Activated T-cell treated with anti-CD3 and anti-CD28 coated beads for 48 hours (primary cell): Measurements from ENCODE around the gene FCER2.

ENCODE experiments used
- DNase-seq: peaks from one replicate; pipeline ENCODE4 v3.0.0-alpha.2; 2020; ENCODE audit warnings: low read depth

Gene FCER2

GRCh38 chr19:7732045-7732444, 30.1 kb upstream of the FCER2 start, which contains the start of gene CLEC4G:
Gene CLEC4G (minus strand): TSS chr19:7732110. CDS start chr19:7732102, 8 bp downstream.
- DNase-seq, result no peak

GRCh38 chr19:7731615-7732014, 29.7 kb upstream of the FCER2 start:
- DNase-seq, result no peak

- DNase-seq, result no peak
Observed at GRCh38 chr19:7731218-7731595, 29.3 kb upstream of the FCER2 start.

GRCh38 chr19:7730286-7731217, 28.6 kb upstream of the FCER2 start:
- no peak for DNase-seq

- DNase-seq, result no peak
Observed at GRCh38 chr19:7729831-7730285, 27.9 kb upstream of the FCER2 start.

- no peak for DNase-seq
Observed at GRCh38 chr19:7729211-7729610, 27.3 kb upstream of the FCER2 start.

- no peak for DNase-seq
Observed at GRCh38 chr19:7725791-7726190, 23.9 kb upstream of the FCER2 start.

GRCh38 chr19:7722231-7722651, 20.3 kb upstream of the FCER2 start:
- no peak for DNase-seq

- no peak for DNase-seq
Observed at GRCh38 chr19:7720351-7720750, 18.4 kb upstream of the FCER2 start.

GRCh38 chr19:7718668-7719067, 16.7 kb upstream of the FCER2 start:
- no peak for DNase-seq

GRCh38 chr19:7716762-7717161, 14.8 kb upstream of the FCER2 start:
- no peak for DNase-seq

- DNase-seq, result no peak
Observed at GRCh38 chr19:7715671-7716070, 13.7 kb upstream of the FCER2 start.

- no peak for DNase-seq
Observed at GRCh38 chr19:7710616-7711015, 8.7 kb upstream of the FCER2 start.

GRCh38 chr19:7709932-7710460, 8.1 kb upstream of the FCER2 start:
- no peak for DNase-seq

- no peak for DNase-seq
Observed at GRCh38 chr19:7706955-7707456, 5.1 kb upstream of the FCER2 start.

- DNase-seq, result no peak
Observed at GRCh38 chr19:7706188-7706954, 4.4 kb upstream of the FCER2 start.

GRCh38 chr19:7705387-7706187, 3.7 kb upstream of the FCER2 start:
- DNase-seq, result peak; percentile 68

GRCh38 chr19:7704280-7705060, 2.5 kb upstream of the FCER2 start:
- no peak for DNase-seq

- no peak for DNase-seq
Observed at GRCh38 chr19:7703332-7703731, 1.4 kb upstream of the FCER2 start.

- no peak for DNase-seq
Observed at GRCh38 chr19:7701049-7701653, 780 bp downstream of the FCER2 start.
